Mammary epithelial cell (primary cell): ENCODE measurements around the gene NFYA.

Experiments
- CTCF ChIP-seq, 2 donors: IDR thresholded peaks in 1 of 2; conservative IDR thresholded peaks in 1 of 2; 2 replicates each; pipeline ENCODE4 v1.5.1; 2011 to 2012; ENCODE audit warnings: inconsistent platforms in 2 of 2, low read length in 2 of 2, mild to moderate bottlenecking in 2 of 2, control low read depth in 1 of 2, low read depth in 1 of 2; ENCODE audit not compliant: insufficient read depth in 1 of 2; ENCODE audit errors: extremely low read depth in 1 of 2
- EZH2 ChIP-seq: IDR thresholded peaks from 2 replicates; pipeline ENCODE4 v1.6.1; 2012; ENCODE audit warnings: low read length, inconsistent platforms, borderline replicate concordance

- TF ChIP-seq CTCF (conservative IDR thresholded peaks at IDR 0.05 in 1 of 2, IDR thresholded peaks at IDR 0.05 in 1 of 2; ENCODE audit: extremely low read depth in 1 of 2, insufficient read depth in 1 of 2, low read depth in 1 of 2, low read length in 2 of 2) (peak; percentile 89 to 99), EZH2 (no peak)
These were observed 44.8 kb upstream of the NFYA start for GRCh38 chr6:41027799-41028560.
